ENCODE results near the gene BCAS3.

Gene BCAS3

GRCh38 chr17:61391595-61392291 lies 714.1 kb downstream of the BCAS3 start:
- no peaks in the 10 kb centered on the region for H3K79me2 ChIP-seq
- H3K9me3 ChIP-seq (ENCODE audit: control insufficient read depth, low read length): no peaks in the 10 kb centered on the region
- no peak overlapping the region for H3K27ac ChIP-seq
- no peak overlapping the region for H2AFZ ChIP-seq
- H3K4me2 ChIP-seq (ENCODE audit: low read length): no peak overlapping the region
- H3K4me3 ChIP-seq (ENCODE audit: low read depth, low read length): no peak overlapping the region
- H3K4me1 ChIP-seq: no peaks in the 10 kb centered on the region
- no peak overlapping the region for H3K9ac ChIP-seq
- no peak for TF ChIP-seq CTCF (IDR thresholded peaks at IDR 0.05)
- H3K27me3 ChIP-seq (ENCODE audit: control insufficient read depth, insufficient read depth, low read length): no peaks in the 10 kb centered on the region
- no peaks in the 10 kb centered on the region for H3K36me3 ChIP-seq (ENCODE audit: control insufficient read depth, insufficient read depth, low read length)

- Histone ChIP-seq H3K36me3 (ENCODE audit: control insufficient read depth, insufficient read depth, low read length) (no peaks in the 10 kb centered on the region), H3K4me2 (ENCODE audit: low read length) (no peak overlapping the region), H2AFZ (no peak overlapping the region), H3K9ac (no peak overlapping the region), H3K9me3 (ENCODE audit: control insufficient read depth, low read length) (no peaks in the 10 kb centered on the region), H3K27ac (no peak overlapping the region), H3K79me2 (no peaks in the 10 kb centered on the region), H3K4me3 (ENCODE audit: low read depth, low read length) (no peak overlapping the region), H3K4me1 (no peaks in the 10 kb centered on the region), H3K27me3 (ENCODE audit: control insufficient read depth, insufficient read depth, low read length) (no peaks in the 10 kb centered on the region)
- no peak for TF ChIP-seq CTCF (IDR thresholded peaks at IDR 0.05)
These were observed 715.0 kb downstream of the BCAS3 start for GRCh38 chr17:61392679-61393078.

- H3K9me3 ChIP-seq (ENCODE audit: control insufficient read depth, low read length): no peaks in the 10 kb centered on the region
- no peak for TF ChIP-seq CTCF (IDR thresholded peaks at IDR 0.05)
- H3K4me3 ChIP-seq (ENCODE audit: low read depth, low read length): no peak overlapping the region
- H3K4me1 ChIP-seq: peaks cover 2% of the 10 kb centered on the region
- H2AFZ ChIP-seq: no peak overlapping the region
- no peak overlapping the region for H3K9ac ChIP-seq
- no peak overlapping the region for H3K4me2 ChIP-seq (ENCODE audit: low read length)
- no peaks in the 10 kb centered on the region for H3K36me3 ChIP-seq (ENCODE audit: control insufficient read depth, insufficient read depth, low read length)
- H3K79me2 ChIP-seq: no peaks in the 10 kb centered on the region
- H3K27ac ChIP-seq: no peak overlapping the region
- H3K27me3 ChIP-seq (ENCODE audit: control insufficient read depth, insufficient read depth, low read length): peaks cover 7% of the 10 kb centered on the region
These were observed 715.9 kb downstream of the BCAS3 start for GRCh38 chr17:61393550-61393903.

GRCh38 chr17:61393904-61394629 lies 716.4 kb downstream of the BCAS3 start:
- Histone ChIP-seq H2AFZ (no peak overlapping the region), H3K9ac (no peak overlapping the region), H3K27ac (no peak overlapping the region), H3K4me1 (peaks cover 2% of the 10 kb centered on the region), H3K4me3 (ENCODE audit: low read depth, low read length) (no peak overlapping the region), H3K4me2 (ENCODE audit: low read length) (no peak overlapping the region), H3K27me3 (ENCODE audit: control insufficient read depth, insufficient read depth, low read length) (peaks cover 13% of the 10 kb centered on the region), H3K79me2 (no peaks in the 10 kb centered on the region), H3K36me3 (ENCODE audit: control insufficient read depth, insufficient read depth, low read length) (no peaks in the 10 kb centered on the region), H3K9me3 (ENCODE audit: control insufficient read depth, low read length) (no peaks in the 10 kb centered on the region)
- no peak for TF ChIP-seq CTCF (IDR thresholded peaks at IDR 0.05)
